Neuronal stem cell (in vitro differentiated cells): ENCODE data around the gene RPS6KC1.
"Not testable (repeated sequence)": the region's sequence is repeated elsewhere in the genome, so short reads cannot be mapped to it uniquely, and the experiment has no call there.

ENCODE experiments used
- DNase-seq: peaks from one replicate; pipeline ENCODE4 v3.0.0-alpha.2; 2013; ENCODE audit warnings: low spot score
- H2AFZ ChIP-seq: one replicate; pipeline ENCODE4 v1.6.1; 2013; ENCODE audit warnings: mild to moderate bottlenecking, low read length, inconsistent platforms
- H2AK5ac ChIP-seq: 2 replicates; pipeline ENCODE4 v1.6.1; 2013; ENCODE audit warnings: low read depth, mild to moderate bottlenecking, inconsistent platforms, low read length, moderate library complexity, mixed read lengths
- H2BK120ac ChIP-seq: 2 replicates; pipeline ENCODE4 v1.6.1; 2013; ENCODE audit warnings: low read depth, mild to moderate bottlenecking, inconsistent platforms, low read length, moderate library complexity, mixed read lengths
- H2BK12ac ChIP-seq: one replicate; pipeline ENCODE4 v1.6.1; 2013; ENCODE audit warnings: low read length, inconsistent platforms
- H2BK15ac ChIP-seq: 2 replicates; pipeline ENCODE4 v1.6.1; 2013; ENCODE audit warnings: mild to moderate bottlenecking, low read length, inconsistent platforms, mixed read lengths
- H2BK5ac ChIP-seq: one replicate; pipeline ENCODE4 v1.6.1; 2013; ENCODE audit warnings: inconsistent platforms, mild to moderate bottlenecking, low read length, moderate library complexity
- H3K14ac ChIP-seq: one replicate; pipeline ENCODE4 v1.6.1; 2013; ENCODE audit warnings: low read length, inconsistent platforms
- H3K18ac ChIP-seq: 2 replicates; pipeline ENCODE4 v1.6.1; 2013; ENCODE audit warnings: low read length, inconsistent platforms
- H3K23ac ChIP-seq: 2 replicates; pipeline ENCODE4 v1.6.1; 2013; ENCODE audit warnings: low read depth, mild to moderate bottlenecking, mixed read lengths, low read length, inconsistent platforms; ENCODE audit not compliant: poor library complexity
- H3K27ac ChIP-seq: replicated peaks from 3 replicates; pipeline ENCODE4 v1.5.1; 2013; ENCODE audit warnings: low read length, inconsistent platforms
- H3K27me3 ChIP-seq, 3 experiments: 2 replicates each; pipeline ENCODE4 v1.6.1; 2013; ENCODE audit warnings: low read length in 3 of 3, mild to moderate bottlenecking in 2 of 3, inconsistent platforms in 1 of 3, low read depth in 1 of 3, mixed read lengths in 1 of 3, moderate library complexity in 1 of 3; ENCODE audit not compliant: control insufficient read depth in 3 of 3, insufficient read depth in 3 of 3
- H3K36me3 ChIP-seq, 2 donors: replicated peaks in 1 of 2; 2 replicates each; pipeline ENCODE4 v1.6.1; 2013; ENCODE audit warnings: low read length in 2 of 2; ENCODE audit not compliant: control insufficient read depth in 2 of 2, insufficient read depth in 2 of 2
- H3K4ac ChIP-seq: 2 replicates; pipeline ENCODE4 v1.6.1; 2013; ENCODE audit warnings: inconsistent platforms, mild to moderate bottlenecking, low read length, moderate library complexity
- H3K4me1 ChIP-seq, 2 donors: 1 replicate in 1 of 2; 2 replicates in 1 of 2; pipeline ENCODE4 v1.6.1; 2013; ENCODE audit warnings: low read length in 2 of 2, low read depth in 1 of 2; ENCODE audit not compliant: control insufficient read depth in 2 of 2, insufficient read depth in 1 of 2
- H3K4me2 ChIP-seq: one replicate; pipeline ENCODE4 v1.6.1; 2013; ENCODE audit warnings: mild to moderate bottlenecking, low read length, inconsistent platforms; ENCODE audit not compliant: insufficient read depth, poor library complexity, severe bottlenecking
- H3K4me3 ChIP-seq, 2 donors: 2 replicates each; pipeline ENCODE4 v1.5.1; 2013; ENCODE audit warnings: low read length in 2 of 2, mild to moderate bottlenecking in 2 of 2, inconsistent platforms in 1 of 2, moderate library complexity in 1 of 2
- H3K79me1 ChIP-seq: one replicate; pipeline ENCODE4 v1.6.1; 2013; ENCODE audit warnings: low read depth, mild to moderate bottlenecking, inconsistent platforms, low read length, moderate library complexity
- H3K9ac ChIP-seq: one replicate; pipeline ENCODE4 v1.6.1; 2013; ENCODE audit warnings: mild to moderate bottlenecking, low read depth, low read length, inconsistent platforms; ENCODE audit not compliant: poor library complexity
- H3K9me3 ChIP-seq, 2 donors: replicated peaks in 1 of 2; 2 replicates each; pipeline versions ENCODE3 to v1.6.1; 2013; ENCODE audit warnings: low read length in 2 of 2, mild to moderate bottlenecking in 2 of 2, inconsistent platforms in 1 of 2, low read depth in 1 of 2, mixed read lengths in 1 of 2, moderate library complexity in 1 of 2; ENCODE audit not compliant: control insufficient read depth in 2 of 2, insufficient read depth in 1 of 2
- H4K8ac ChIP-seq: one replicate; pipeline ENCODE4 v1.6.1; 2013; ENCODE audit warnings: low read depth, mild to moderate bottlenecking, inconsistent platforms, low read length, moderate library complexity
- H4K91ac ChIP-seq: one replicate; pipeline ENCODE4 v1.6.1; 2013; ENCODE audit warnings: low read length, low read depth, mild to moderate bottlenecking, inconsistent platforms; ENCODE audit not compliant: poor library complexity
- WGBS, 2 donors: extraction: QIAGEN DNeasy Blood & Tissue Kit; methylation state at CpG; one replicate each; pipeline ENCODE4 v1.1.7; 2013; ENCODE audit warnings: missing lambda C conversion rate in 2 of 2, mixed read lengths in 1 of 2; ENCODE audit not compliant: insufficient read length in 2 of 2, insufficient replicate concordance in 1 of 2; ENCODE audit errors: extremely low coverage in 2 of 2; 5-methylcytosine and 5-hydroxymethylcytosine counted together

Gene RPS6KC1

DNA sequence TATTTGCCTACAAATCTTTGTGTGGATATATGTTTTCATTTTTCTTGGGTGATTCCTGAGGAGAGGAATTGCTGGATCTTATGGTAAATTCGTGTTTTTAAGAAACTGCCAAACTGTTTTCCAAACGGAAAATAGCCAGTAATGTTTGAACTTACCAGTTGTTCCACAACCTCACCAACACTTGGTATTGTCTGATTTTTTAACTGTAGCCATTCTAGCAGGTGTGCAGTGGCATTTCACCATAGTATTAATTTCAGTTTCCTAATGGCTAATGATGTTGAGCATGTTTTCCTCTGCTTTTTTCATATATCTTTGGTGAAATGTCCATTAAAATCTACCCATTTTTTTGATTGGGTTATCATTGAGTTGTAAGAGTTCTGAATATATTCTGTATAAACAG lies 56.6 kb downstream of the RPS6KC1 start:
- H4K91ac ChIP-seq: no peak overlapping the region
- H2AFZ ChIP-seq: no peak overlapping the region
- H3K4ac ChIP-seq: no peak overlapping the region
- WGBS, 2 donors: no CpG with 5 or more reads among the region's 2 CpGs
- H3K27me3 ChIP-seq: no peaks in the 10 kb centered on the region
- H2AK5ac ChIP-seq: no peak overlapping the region
- H3K18ac ChIP-seq: no peak overlapping the region
- no peak overlapping the region for H3K4me3 ChIP-seq
- peaks cover 0 to 2% of the 10 kb centered on the region in 2 donors for H3K4me1 ChIP-seq
- no peak overlapping the region for H3K23ac ChIP-seq
- no peak overlapping the region for H3K14ac ChIP-seq
- no peak overlapping the region for H3K27ac ChIP-seq
- no peak overlapping the region for H3K4me2 ChIP-seq
- no peak overlapping the region for H4K8ac ChIP-seq
- H3K79me1 ChIP-seq: no peaks in the 10 kb centered on the region
- no peak overlapping the region for H2BK120ac ChIP-seq
- no peak overlapping the region for H2BK5ac ChIP-seq
- H3K9ac ChIP-seq: no peak overlapping the region
- no peaks in the 10 kb centered on the region for H3K36me3 ChIP-seq
- DNase-seq: no peak
- H2BK15ac ChIP-seq: no peak overlapping the region
- H3K9me3 ChIP-seq: peaks cover 0 to 1% of the 10 kb centered on the region in 2 donors
- H2BK12ac ChIP-seq: no peak overlapping the region

DNA sequence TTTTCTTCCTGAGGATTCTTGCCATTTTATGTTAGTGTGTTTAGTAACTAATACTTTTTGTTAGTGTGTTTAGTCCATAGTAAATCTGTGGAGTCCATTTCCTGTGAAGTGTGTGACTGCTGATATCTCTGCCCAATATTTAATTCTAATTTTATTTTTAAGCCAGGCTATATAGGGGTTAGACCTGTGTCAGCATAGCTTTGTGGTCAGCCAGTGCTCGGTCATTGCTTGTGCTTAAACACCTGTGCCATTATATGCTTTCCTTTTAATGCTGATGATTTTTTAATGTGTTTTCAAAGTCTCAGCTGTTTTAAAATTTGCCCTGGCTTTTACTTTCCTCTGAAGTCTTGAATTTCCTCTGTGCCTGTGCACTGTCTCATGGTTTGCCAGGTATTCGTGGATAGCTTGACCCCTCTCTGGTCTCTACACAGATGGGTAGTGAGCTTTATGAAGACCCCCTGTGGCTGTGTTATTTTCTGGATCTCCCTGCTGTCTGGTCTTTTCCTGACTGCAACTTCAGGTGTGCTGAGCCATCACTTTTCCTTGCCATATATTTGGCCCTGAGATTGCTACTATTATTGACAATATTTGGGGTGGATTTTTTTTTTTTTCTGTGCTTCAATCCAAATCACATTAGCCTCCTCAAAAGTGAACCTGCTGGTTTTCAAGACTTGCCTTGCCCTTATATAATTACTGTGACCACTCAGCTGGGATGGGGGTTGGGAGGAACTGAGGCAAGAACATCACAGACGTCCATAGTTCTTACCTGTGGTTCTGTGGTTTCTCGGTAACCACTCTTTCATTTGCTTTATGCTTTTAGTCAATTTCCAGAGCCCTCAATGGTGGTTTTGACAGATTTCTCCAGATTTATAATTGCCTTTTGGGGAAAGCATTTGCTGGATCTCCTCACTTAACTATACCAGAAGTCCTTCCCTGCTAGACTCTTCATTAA lies 59.6 kb downstream of the RPS6KC1 start:
- Histone ChIP-seq H3K9ac (no peak overlapping the region), H2AFZ (no peak overlapping the region), H3K14ac (no peak overlapping the region), H3K27me3 (no peaks in the 10 kb centered on the region), H2BK12ac (no peak overlapping the region), H3K18ac (no peak overlapping the region), H3K4me2 (no peak overlapping the region), H3K23ac (no peak overlapping the region), H4K91ac (no peak overlapping the region), H4K8ac (no peak overlapping the region), H2AK5ac (no peak overlapping the region), H3K79me1 (no peaks in the 10 kb centered on the region), H3K4me1 (peaks cover 0 to 2% of the 10 kb centered on the region in 2 donors), H3K36me3 (no peaks in the 10 kb centered on the region), H3K27ac (no peak overlapping the region), H3K9me3 (no peaks in the 10 kb centered on the region), H2BK120ac (no peak overlapping the region), H3K4ac (no peak overlapping the region), H2BK15ac (no peak overlapping the region), H2BK5ac (no peak overlapping the region), H3K4me3 (no peak overlapping the region)
- DNase-seq: no peak
- no CpG with 5 or more reads among the region's 4 CpGs for WGBS, 2 donors

DNA sequence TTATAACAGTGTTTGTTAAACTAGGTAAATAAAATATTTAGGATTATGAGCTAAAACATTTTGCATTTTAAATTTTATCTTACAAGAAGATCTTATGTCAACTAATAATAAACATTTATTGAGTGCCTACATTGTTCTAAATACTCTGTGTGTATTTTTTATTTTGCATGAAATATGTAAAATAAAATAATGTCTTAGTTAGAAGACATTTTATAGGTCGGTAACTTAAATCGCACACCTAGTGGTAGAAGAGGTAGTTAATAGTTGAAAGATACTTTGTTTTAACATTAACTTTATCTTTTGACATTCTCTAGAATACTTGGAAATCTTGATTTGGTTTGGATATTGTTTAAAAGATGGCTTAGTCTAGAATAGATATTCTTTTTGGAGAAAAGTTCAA lies 60.5 kb downstream of the RPS6KC1 start:
- Histone ChIP-seq H2BK12ac (no peak overlapping the region), H3K36me3 (no peaks in the 10 kb centered on the region), H2BK5ac (no peak overlapping the region), H3K27me3 (no peaks in the 10 kb centered on the region), H2AFZ (no peak overlapping the region), H3K27ac (no peak overlapping the region), H3K4me1 (peaks cover 0 to 2% of the 10 kb centered on the region in 2 donors), H3K23ac (no peak overlapping the region), H4K91ac (no peak overlapping the region), H3K9me3 (no peaks in the 10 kb centered on the region), H2BK15ac (no peak overlapping the region), H3K4me3 (no peak overlapping the region), H3K4me2 (no peak overlapping the region), H3K18ac (no peak overlapping the region), H3K14ac (no peak overlapping the region), H3K9ac (no peak overlapping the region), H3K4ac (no peak overlapping the region), H4K8ac (no peak overlapping the region), H2AK5ac (no peak overlapping the region), H3K79me1 (no peaks in the 10 kb centered on the region), H2BK120ac (no peak overlapping the region)
- no CpG with 5 or more reads among the region's 2 CpGs for WGBS, 2 donors
- DNase-seq: no peak

DNA sequence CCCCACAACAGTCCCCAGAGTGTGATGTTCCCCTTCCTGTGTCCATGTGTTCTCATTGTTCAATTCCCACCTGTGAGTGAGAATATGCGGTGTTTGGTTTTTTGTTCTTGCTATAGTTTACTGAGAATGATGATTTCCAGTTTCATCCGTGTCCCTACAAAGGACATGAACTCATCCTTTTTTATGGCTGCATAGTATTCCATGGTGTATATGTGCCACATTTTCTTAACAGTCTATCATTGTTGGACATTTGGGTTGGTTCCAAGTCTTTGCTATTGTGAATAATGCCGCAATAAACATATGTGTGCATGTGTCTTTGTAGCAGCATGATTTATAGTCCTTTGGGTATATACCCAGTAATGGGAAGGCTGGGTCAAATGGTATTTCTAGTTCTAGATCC lies 61.7 kb downstream of the RPS6KC1 start:
- H3K9me3 ChIP-seq, H3K23ac ChIP-seq, H3K4me2 ChIP-seq, H2BK15ac ChIP-seq, DNase-seq, H2BK12ac ChIP-seq, H3K27ac ChIP-seq, H2AK5ac ChIP-seq, H3K14ac ChIP-seq, H3K27me3 ChIP-seq, H2AFZ ChIP-seq, H3K36me3 ChIP-seq, H3K79me1 ChIP-seq, H4K8ac ChIP-seq, H4K91ac ChIP-seq, H3K4me1 ChIP-seq, H3K4ac ChIP-seq, H2BK5ac ChIP-seq, H3K4me3 ChIP-seq, H3K9ac ChIP-seq, H3K18ac ChIP-seq, H2BK120ac ChIP-seq: not testable (repeated sequence)
- no CpG with 5 or more reads among the region's 3 CpGs for WGBS, 2 donors
